ENCODE data around the gene SLC38A11. TPM values are rescaled to one million over a fixed set of nuclear protein-coding genes. Genes with fewer than 3 reads are reported as not detected.
"Not testable (repeated sequence)": the region's sequence is repeated elsewhere in the genome, so short reads cannot be mapped to it uniquely, and the experiment has no call there.

Gene SLC38A11
- polyA plus RNA-seq, result 1 to 10 TPM in 1 of 3 donors, under 1 TPM in 2; 0.22 to 2.9 (median 0.76) TPM

GRCh38 chr2:164954954-164955701 is at the start of gene SLC38A11:
Gene SLC38A11, minus strand, starts transcription at chr2:164955525. Its CDS starts 278 bp downstream, at chr2:164955247.
- WGBS, 3 donors, result 12 to 18% (median 13%) methylated on average over 32 to 34 of the region's 34 CpGs
- no peak within 1 kb of the TSS for H3K27ac ChIP-seq (ENCODE audit: low read depth, low read length)

GRCh38 chr2:165003443-165004130 is 48.3 kb upstream of the SLC38A11 start:
- no peak overlapping the region for H3K27ac ChIP-seq (ENCODE audit: low read depth, low read length)
- 89 to 91% (median 91%) methylated on average over 24 of the region's 24 CpGs for WGBS, 3 donors

GRCh38 chr2:165002638-165003037 is 47.3 kb upstream of the SLC38A11 start:
- 67 to 88% (median 80%) methylated on average over 1 of the region's 1 CpG for WGBS, 3 donors
- H3K27ac ChIP-seq (ENCODE audit: low read depth, low read length), result no peak overlapping the region

- not testable (repeated sequence) for H3K27ac ChIP-seq (ENCODE audit: low read depth, low read length)
- whole genome bisulfite sequencing, 3 donors, result 97% methylated on average over 31 to 43 of the region's 43 CpGs
Measured at GRCh38 chr2:164994664-164995299, 39.5 kb upstream of the SLC38A11 start.

GRCh38 chr2:164993287-164994016 is 38.1 kb upstream of the SLC38A11 start:
- WGBS, 3 donors, result 76 to 86% (median 78%) methylated on average over 19 of the region's 19 CpGs
- no peak overlapping the region for H3K27ac ChIP-seq (ENCODE audit: low read depth, low read length)

- H3K27ac ChIP-seq (ENCODE audit: low read depth, low read length), result no peak overlapping the region
- WGBS, 3 donors, result 0 to 2% (median 0%) methylated on average over 5 of the region's 5 CpGs
Measured at GRCh38 chr2:164992818-164993217, 37.5 kb upstream of the SLC38A11 start.

- not testable (repeated sequence) for H3K27ac ChIP-seq (ENCODE audit: low read depth, low read length)
Measured at GRCh38 chr2:164992093-164992454, 36.7 kb upstream of the SLC38A11 start.

GRCh38 chr2:164991361-164992092 is 36.2 kb upstream of the SLC38A11 start:
- not testable (repeated sequence) for H3K27ac ChIP-seq (ENCODE audit: low read depth, low read length)

- H3K27ac ChIP-seq (ENCODE audit: low read depth, low read length), result not testable (repeated sequence)
Measured at GRCh38 chr2:164990953-164991352, 35.6 kb upstream of the SLC38A11 start.

GRCh38 chr2:164988805-164989204 is 33.5 kb upstream of the SLC38A11 start:
- WGBS, 3 donors, result 30 to 60% (median 44%) methylated on average over 3 of the region's 3 CpGs
- not testable (repeated sequence) for H3K27ac ChIP-seq (ENCODE audit: low read depth, low read length)

- 62 to 65% (median 64%) methylated on average over 3 of the region's 3 CpGs for WGBS, 3 donors
- not testable (repeated sequence) for H3K27ac ChIP-seq (ENCODE audit: low read depth, low read length)
Measured at GRCh38 chr2:164986027-164986426, 30.7 kb upstream of the SLC38A11 start.

GRCh38 chr2:164984428-164984827 is 29.1 kb upstream of the SLC38A11 start:
- no peak overlapping the region for H3K27ac ChIP-seq (ENCODE audit: low read depth, low read length)
- WGBS, 3 donors, result 87 to 91% (median 91%) methylated on average over 3 of the region's 3 CpGs

- no peak overlapping the region for H3K27ac ChIP-seq (ENCODE audit: low read depth, low read length)
- WGBS, 3 donors, result 65 to 84% (median 73%) methylated on average over 7 of the region's 7 CpGs
Measured at GRCh38 chr2:164981217-164981990, 26.1 kb upstream of the SLC38A11 start.

- WGBS, 3 donors, result 58 to 84% (median 67%) methylated on average over 2 of the region's 2 CpGs
- H3K27ac ChIP-seq (ENCODE audit: low read depth, low read length), result not testable (repeated sequence)
Measured at GRCh38 chr2:164980688-164981087, 25.4 kb upstream of the SLC38A11 start.

GRCh38 chr2:164979113-164979512 is 23.8 kb upstream of the SLC38A11 start:
- no peak overlapping the region for H3K27ac ChIP-seq (ENCODE audit: low read depth, low read length)
- WGBS, 3 donors, result 80 to 87% (median 87%) methylated on average over 2 of the region's 2 CpGs

- 61 to 85% (median 80%) methylated on average over 5 of the region's 5 CpGs for WGBS, 3 donors
- not testable (repeated sequence) for H3K27ac ChIP-seq (ENCODE audit: low read depth, low read length)
Measured at GRCh38 chr2:164976875-164977470, 21.6 kb upstream of the SLC38A11 start.

- 72 to 82% (median 76%) methylated on average over 3 of the region's 3 CpGs for WGBS, 3 donors
- no peak overlapping the region for H3K27ac ChIP-seq (ENCODE audit: low read depth, low read length)
Measured at GRCh38 chr2:164976301-164976700, 21.0 kb upstream of the SLC38A11 start.
